HG03066 (cell line): Measurements from ENCODE around the gene KLRF1.

Experiments used
- ATAC-seq: cut with Tn5 transposase; IDR thresholded peaks from one replicate; pipeline ENCODE4 v1.9.1; 2021; ENCODE audit warnings: low read depth; ENCODE audit not compliant: unreplicated experiment

Gene KLRF1

GRCh38 chr12:9808504-9808903 is 18.8 kb upstream of the KLRF1 start:
- no peak for ATAC-seq

GRCh38 chr12:9809338-9809737 is 17.9 kb upstream of the KLRF1 start:
- ATAC-seq = no peak

- no peak for ATAC-seq
Observed at GRCh38 chr12:9809866-9810265, 17.4 kb upstream of the KLRF1 start.

GRCh38 chr12:9810671-9811070 is 16.6 kb upstream of the KLRF1 start:
- no peak for ATAC-seq

- ATAC-seq = no peak
Observed at GRCh38 chr12:9811621-9812020, 15.7 kb upstream of the KLRF1 start.

- ATAC-seq = peak; percentile 91
Observed at GRCh38 chr12:9813821-9814798, 13.2 kb upstream of the KLRF1 start.

- no peak for ATAC-seq
Observed at GRCh38 chr12:9820281-9820930, 6.9 kb upstream of the KLRF1 start.

GRCh38 chr12:9829483-9829882 is 2.2 kb downstream of the KLRF1 start:
- no peak for ATAC-seq

- no peak for ATAC-seq
Observed at GRCh38 chr12:9829982-9830381, 2.7 kb downstream of the KLRF1 start.

- ATAC-seq = no peak
Observed at GRCh38 chr12:9831720-9832119, 4.4 kb downstream of the KLRF1 start.

GRCh38 chr12:9843407-9843806 is 16.1 kb downstream of the KLRF1 start:
- ATAC-seq = no peak

- no peak for ATAC-seq
Observed at GRCh38 chr12:9848899-9849298, 21.6 kb downstream of the KLRF1 start.

- no peak for ATAC-seq
Observed at GRCh38 chr12:9851050-9851449, 23.8 kb downstream of the KLRF1 start.

GRCh38 chr12:9851927-9852326 is 24.6 kb downstream of the KLRF1 start:
- ATAC-seq = no peak

GRCh38 chr12:9856151-9856550 is 28.9 kb downstream of the KLRF1 start:
- ATAC-seq = no peak

- no peak for ATAC-seq
Observed at GRCh38 chr12:9856894-9857293, 29.6 kb downstream of the KLRF1 start.

- ATAC-seq = no peak
Observed at GRCh38 chr12:9858135-9858534, 30.9 kb downstream of the KLRF1 start.

- ATAC-seq = no peak
Observed at GRCh38 chr12:9864913-9865675, 37.8 kb downstream of the KLRF1 start.

GRCh38 chr12:9866860-9867269 is 39.6 kb downstream of the KLRF1 start:
- no peak for ATAC-seq

- no peak for ATAC-seq
Observed at GRCh38 chr12:9867531-9867930, 40.2 kb downstream of the KLRF1 start.

GRCh38 chr12:9868311-9868801 is 41.1 kb downstream of the KLRF1 start:
- ATAC-seq = no peak
